Measurements from ENCODE around the gene GLI3. TPM values are rescaled to one million over a fixed set of nuclear protein-coding genes. Genes with fewer than 3 reads are reported as not detected.

The GLI3 gene
- polyA plus RNA-seq, 1 of the 3 experiments (the other 2 are of a cell fraction): 0.08 TPM

DNA sequence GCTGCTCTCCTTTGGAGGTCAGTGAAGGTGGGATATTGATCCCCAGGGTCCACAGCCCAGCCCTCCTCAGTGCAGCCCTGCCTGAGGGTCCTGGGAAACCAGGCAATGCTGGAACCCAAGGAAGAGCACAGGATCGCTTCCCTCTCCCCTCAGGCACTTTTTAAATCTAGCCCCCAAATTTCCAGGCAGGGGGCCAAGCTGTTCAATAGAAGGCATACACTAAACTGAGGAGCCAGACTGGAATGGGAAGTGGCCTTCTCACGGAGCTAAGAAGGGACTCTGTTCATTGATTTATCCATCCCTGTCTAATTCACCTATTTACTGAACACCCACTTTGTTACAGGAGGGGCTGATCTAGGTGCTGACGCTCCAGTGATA lies 60.3 kb downstream of the GLI3 start (continued):
- TF ChIP-seq, protein P1, sequence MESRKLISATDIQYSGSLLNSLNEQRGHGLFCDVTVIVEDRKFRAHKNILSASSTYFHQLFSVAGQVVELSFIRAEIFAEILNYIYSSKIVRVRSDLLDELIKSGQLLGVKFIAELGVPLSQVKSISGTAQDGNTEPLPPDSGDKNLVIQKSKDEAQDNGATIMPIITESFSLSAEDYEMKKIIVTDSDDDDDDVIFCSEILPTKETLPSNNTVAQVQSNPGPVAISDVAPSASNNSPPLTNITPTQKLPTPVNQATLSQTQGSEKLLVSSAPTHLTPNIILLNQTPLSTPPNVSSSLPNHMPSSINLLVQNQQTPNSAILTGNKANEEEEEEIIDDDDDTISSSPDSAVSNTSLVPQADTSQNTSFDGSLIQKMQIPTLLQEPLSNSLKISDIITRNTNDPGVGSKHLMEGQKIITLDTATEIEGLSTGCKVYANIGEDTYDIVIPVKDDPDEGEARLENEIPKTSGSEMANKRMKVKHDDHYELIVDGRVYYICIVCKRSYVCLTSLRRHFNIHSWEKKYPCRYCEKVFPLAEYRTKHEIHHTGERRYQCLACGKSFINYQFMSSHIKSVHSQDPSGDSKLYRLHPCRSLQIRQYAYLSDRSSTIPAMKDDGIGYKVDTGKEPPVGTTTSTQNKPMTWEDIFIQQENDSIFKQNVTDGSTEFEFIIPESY (IDR thresholded peaks at IDR 0.05; ENCODE audit: borderline replicate concordance, low read depth): no peak

DNA sequence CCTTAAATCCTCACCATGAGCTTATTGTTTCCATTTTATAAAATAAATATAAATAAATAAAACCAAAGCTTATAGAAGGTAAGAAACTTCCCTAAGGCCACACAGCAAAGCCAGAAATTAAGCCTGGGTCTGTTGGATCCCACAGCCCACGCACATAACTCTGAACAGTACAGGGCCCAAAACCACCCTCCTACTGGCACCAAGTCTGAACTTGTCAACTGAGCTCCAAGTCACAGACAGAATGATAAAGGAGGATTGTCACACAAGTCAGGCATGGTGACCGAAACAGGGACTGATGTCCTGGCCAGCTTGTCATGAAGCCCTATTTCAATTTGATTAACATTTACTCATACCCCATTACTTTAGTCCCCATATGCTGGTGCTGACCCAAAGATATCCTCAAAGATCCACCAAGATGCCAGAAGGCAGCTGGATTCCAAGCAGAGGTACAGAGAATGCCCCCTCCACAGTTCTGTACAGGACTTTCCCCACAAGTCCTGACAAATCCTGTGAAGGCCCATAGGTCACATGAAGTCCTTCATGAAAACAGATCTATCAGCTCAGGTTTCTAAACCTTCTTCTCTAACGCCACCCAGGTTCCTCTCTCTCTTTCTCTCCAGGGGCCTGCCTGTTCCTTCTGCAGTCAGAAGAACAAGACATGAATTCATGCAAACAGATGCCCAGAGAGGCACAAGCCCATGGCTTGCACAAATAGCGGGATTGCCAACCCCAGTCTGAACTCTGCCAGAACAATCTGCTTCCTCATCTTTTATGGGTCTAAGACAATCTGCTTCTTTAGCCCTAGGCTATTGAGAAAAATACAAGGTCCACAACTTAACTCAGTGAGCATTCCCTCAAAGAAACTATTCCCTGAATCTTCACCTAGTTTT lies 60.9 kb downstream of the GLI3 start:
- CTCF ChIA-PET: interaction anchor here (1.2 to 1.7 kb wide), 2 partner anchors 10 to 235 kb away, joined by 5 to 6 read pairs; no protein-coding TSS in a partner anchor

DNA sequence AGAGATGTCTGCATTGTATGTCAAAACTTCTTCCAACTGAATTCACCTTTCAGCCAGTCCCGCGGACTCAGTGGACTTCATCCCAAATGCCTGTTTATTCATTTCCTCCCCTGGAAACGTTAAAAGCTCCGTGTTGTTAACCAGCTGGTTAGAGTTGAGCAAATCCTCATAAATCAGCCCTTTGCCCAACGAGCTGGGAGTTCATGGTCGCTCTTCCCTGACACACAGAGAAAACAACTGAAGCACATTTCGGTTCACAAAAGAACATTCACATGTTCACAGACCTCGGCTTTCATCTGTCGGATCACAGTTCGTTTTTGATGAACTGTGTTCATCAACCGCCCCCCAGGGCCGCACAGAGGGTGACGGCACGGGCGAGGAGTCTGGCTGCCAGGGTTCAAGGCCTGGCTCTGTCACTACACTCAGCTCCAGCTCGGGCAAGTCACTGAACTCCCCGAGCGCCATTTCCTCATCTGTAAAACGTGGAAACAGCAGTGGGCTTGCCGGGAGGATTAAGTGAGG lies 62.6 kb downstream of the GLI3 start:
- Histone ChIP-seq H3K36me3 (replicated peaks in 1 of 2; ENCODE audit: control insufficient read depth in 1 of 2, insufficient read depth in 2 of 2, low read length in 1 of 2) (no peaks in the 10 kb centered on the region), H3K9ac (no peak overlapping the region), H4K20me1 (ENCODE audit: insufficient read depth) (no peaks in the 10 kb centered on the region), H3K4me2 (no peak overlapping the region), H3K4me1 (ENCODE audit: control insufficient read depth in 1 of 2, insufficient read depth in 2 of 2, low read depth in 1 of 2, low read length in 1 of 2) (no peaks in the 10 kb centered on the region), H2AFZ (ENCODE audit: low read depth) (no peak overlapping the region), H3K9me2 (no peaks in the 10 kb centered on the region), H3K27ac (ENCODE audit: low read depth in 2 of 2, low read length in 1 of 2) (no peak overlapping the region), H3F3A (replicated peaks; ENCODE audit: insufficient read depth) (no peaks in the 10 kb centered on the region), H3K27me3 (ENCODE audit: insufficient read depth) (peaks cover 73% of the 10 kb centered on the region), H3K4me3 (ENCODE audit: low read depth in 2 of 2, low read length in 1 of 2) (no peak overlapping the region), H3K79me2 (ENCODE audit: insufficient read depth) (no peaks in the 10 kb centered on the region), H3K9me3 (no peaks in the 10 kb centered on the region)
- ChIA-PET CTCF (interaction anchor here (1.0 kb wide), 1 partner anchor 14 kb away, joined by 3 read pairs; no protein-coding TSS in a partner anchor), POLR2A (no interaction called here)
- WGBS (ENCODE audit: low lambda C conversion rate): 14% methylated on average over 20 of the region's 20 CpGs
- DNase-seq: no peak
- TF ChIP-seq, protein P2, sequence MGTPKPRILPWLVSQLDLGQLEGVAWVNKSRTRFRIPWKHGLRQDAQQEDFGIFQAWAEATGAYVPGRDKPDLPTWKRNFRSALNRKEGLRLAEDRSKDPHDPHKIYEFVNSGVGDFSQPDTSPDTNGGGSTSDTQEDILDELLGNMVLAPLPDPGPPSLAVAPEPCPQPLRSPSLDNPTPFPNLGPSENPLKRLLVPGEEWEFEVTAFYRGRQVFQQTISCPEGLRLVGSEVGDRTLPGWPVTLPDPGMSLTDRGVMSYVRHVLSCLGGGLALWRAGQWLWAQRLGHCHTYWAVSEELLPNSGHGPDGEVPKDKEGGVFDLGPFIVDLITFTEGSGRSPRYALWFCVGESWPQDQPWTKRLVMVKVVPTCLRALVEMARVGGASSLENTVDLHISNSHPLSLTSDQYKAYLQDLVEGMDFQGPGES (IDR thresholded peaks at IDR 0.05; ENCODE audit: low read depth, low read length): no peak
- no peak for TF ChIP-seq MEF2A (IDR thresholded peaks at IDR 0.05; ENCODE audit: borderline replicate concordance, low read depth)
- TF ChIP-seq, protein P3, sequence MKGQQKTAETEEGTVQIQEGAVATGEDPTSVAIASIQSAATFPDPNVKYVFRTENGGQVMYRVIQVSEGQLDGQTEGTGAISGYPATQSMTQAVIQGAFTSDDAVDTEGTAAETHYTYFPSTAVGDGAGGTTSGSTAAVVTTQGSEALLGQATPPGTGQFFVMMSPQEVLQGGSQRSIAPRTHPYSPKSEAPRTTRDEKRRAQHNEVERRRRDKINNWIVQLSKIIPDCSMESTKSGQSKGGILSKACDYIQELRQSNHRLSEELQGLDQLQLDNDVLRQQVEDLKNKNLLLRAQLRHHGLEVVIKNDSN (IDR thresholded peaks at IDR 0.05; ENCODE audit: borderline replicate concordance, low read depth): no peak
- TF ChIP-seq GABPA (IDR thresholded peaks at IDR 0.05; ENCODE audit: low read depth): no peak
- TF ChIP-seq TEAD4 (IDR thresholded peaks at IDR 0.05; ENCODE audit: borderline replicate concordance, insufficient read depth): no peak
- TF ChIP-seq RAD21 (IDR thresholded peaks at IDR 0.05; ENCODE audit: low read length): no peak
- TF ChIP-seq, protein P4, sequence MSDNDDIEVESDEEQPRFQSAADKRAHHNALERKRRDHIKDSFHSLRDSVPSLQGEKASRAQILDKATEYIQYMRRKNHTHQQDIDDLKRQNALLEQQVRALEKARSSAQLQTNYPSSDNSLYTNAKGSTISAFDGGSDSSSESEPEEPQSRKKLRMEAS (IDR thresholded peaks at IDR 0.05; ENCODE audit: low read depth): no peak
- no peak for TF ChIP-seq TAF1 (IDR thresholded peaks at IDR 0.05; ENCODE audit: borderline replicate concordance, low read depth, low read length)
- TF ChIP-seq NRF1 (IDR thresholded peaks at IDR 0.05; ENCODE audit: low read depth, low read length): no peak
- TF ChIP-seq, protein P5, sequence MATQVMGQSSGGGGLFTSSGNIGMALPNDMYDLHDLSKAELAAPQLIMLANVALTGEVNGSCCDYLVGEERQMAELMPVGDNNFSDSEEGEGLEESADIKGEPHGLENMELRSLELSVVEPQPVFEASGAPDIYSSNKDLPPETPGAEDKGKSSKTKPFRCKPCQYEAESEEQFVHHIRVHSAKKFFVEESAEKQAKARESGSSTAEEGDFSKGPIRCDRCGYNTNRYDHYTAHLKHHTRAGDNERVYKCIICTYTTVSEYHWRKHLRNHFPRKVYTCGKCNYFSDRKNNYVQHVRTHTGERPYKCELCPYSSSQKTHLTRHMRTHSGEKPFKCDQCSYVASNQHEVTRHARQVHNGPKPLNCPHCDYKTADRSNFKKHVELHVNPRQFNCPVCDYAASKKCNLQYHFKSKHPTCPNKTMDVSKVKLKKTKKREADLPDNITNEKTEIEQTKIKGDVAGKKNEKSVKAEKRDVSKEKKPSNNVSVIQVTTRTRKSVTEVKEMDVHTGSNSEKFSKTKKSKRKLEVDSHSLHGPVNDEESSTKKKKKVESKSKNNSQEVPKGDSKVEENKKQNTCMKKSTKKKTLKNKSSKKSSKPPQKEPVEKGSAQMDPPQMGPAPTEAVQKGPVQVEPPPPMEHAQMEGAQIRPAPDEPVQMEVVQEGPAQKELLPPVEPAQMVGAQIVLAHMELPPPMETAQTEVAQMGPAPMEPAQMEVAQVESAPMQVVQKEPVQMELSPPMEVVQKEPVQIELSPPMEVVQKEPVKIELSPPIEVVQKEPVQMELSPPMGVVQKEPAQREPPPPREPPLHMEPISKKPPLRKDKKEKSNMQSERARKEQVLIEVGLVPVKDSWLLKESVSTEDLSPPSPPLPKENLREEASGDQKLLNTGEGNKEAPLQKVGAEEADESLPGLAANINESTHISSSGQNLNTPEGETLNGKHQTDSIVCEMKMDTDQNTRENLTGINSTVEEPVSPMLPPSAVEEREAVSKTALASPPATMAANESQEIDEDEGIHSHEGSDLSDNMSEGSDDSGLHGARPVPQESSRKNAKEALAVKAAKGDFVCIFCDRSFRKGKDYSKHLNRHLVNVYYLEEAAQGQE (IDR thresholded peaks at IDR 0.05; ENCODE audit: low read depth, low read length): no peak

More for the DNA sequence above, 60.9 kb downstream of the GLI3 start:
- Histone ChIP-seq H4K20me1 (ENCODE audit: insufficient read depth) (no peaks in the 10 kb centered on the region), H3F3A (replicated peaks; ENCODE audit: insufficient read depth) (no peaks in the 10 kb centered on the region), H3K4me3 (ENCODE audit: low read depth in 2 of 2, low read length in 1 of 2) (no peak overlapping the region), H3K36me3 (replicated peaks in 1 of 2; ENCODE audit: control insufficient read depth in 1 of 2, insufficient read depth in 2 of 2, low read length in 1 of 2) (no peaks in the 10 kb centered on the region), H3K9me2 (no peaks in the 10 kb centered on the region), H3K27ac (ENCODE audit: low read depth in 2 of 2, low read length in 1 of 2) (no peak overlapping the region), H3K79me2 (ENCODE audit: insufficient read depth) (no peaks in the 10 kb centered on the region), H3K9me3 (no peaks in the 10 kb centered on the region), H3K27me3 (ENCODE audit: insufficient read depth) (peaks cover 79% of the 10 kb centered on the region), H3K4me2 (no peak overlapping the region), H2AFZ (ENCODE audit: low read depth) (no peak overlapping the region), H3K9ac (no peak overlapping the region), H3K4me1 (ENCODE audit: control insufficient read depth in 1 of 2, insufficient read depth in 2 of 2, low read depth in 1 of 2, low read length in 1 of 2) (no peaks in the 10 kb centered on the region)
- 12% methylated on average over 4 of the region's 4 CpGs for WGBS (ENCODE audit: low lambda C conversion rate)
- TF ChIP-seq, protein P6, sequence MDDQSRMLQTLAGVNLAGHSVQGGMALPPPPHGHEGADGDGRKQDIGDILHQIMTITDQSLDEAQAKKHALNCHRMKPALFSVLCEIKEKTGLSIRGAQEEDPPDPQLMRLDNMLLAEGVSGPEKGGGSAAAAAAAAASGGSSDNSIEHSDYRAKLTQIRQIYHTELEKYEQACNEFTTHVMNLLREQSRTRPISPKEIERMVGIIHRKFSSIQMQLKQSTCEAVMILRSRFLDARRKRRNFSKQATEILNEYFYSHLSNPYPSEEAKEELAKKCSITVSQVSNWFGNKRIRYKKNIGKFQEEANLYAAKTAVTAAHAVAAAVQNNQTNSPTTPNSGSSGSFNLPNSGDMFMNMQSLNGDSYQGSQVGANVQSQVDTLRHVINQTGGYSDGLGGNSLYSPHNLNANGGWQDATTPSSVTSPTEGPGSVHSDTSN (IDR thresholded peaks at IDR 0.05): no peak
- no peak for TF ChIP-seq RCOR1 (IDR thresholded peaks at IDR 0.05; ENCODE audit: low read length)
- no peak for TF ChIP-seq EP300 (IDR thresholded peaks at IDR 0.05; ENCODE audit: borderline replicate concordance in 1 of 2, low read depth in 1 of 2, low read length in 1 of 2)
- POLR2A ChIA-PET: no interaction called here
- DNase-seq: no peak

Measured in SK-N-SH (cell line).